Measurements from ENCODE around the gene LRIF1.

DNA sequence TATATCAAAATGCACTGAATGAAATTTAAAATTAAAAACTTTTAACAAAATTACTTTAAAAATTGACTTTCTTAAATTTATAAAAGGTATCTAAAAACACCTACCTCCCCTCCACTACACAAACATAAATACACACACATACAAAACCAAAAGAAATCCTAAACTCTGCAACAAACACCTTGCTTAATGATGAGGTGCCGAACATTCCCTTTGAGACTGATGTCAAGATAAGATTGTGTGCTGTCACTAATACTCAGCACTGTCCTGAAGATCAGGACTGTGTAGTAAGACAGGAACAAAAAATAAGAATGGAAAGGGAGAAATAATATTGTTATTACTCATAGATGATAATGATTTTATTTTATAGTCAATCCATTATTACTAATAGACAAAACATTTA lies 45.7 kb downstream of the LRIF1 start:
- TF ChIP-seq, protein P1, sequence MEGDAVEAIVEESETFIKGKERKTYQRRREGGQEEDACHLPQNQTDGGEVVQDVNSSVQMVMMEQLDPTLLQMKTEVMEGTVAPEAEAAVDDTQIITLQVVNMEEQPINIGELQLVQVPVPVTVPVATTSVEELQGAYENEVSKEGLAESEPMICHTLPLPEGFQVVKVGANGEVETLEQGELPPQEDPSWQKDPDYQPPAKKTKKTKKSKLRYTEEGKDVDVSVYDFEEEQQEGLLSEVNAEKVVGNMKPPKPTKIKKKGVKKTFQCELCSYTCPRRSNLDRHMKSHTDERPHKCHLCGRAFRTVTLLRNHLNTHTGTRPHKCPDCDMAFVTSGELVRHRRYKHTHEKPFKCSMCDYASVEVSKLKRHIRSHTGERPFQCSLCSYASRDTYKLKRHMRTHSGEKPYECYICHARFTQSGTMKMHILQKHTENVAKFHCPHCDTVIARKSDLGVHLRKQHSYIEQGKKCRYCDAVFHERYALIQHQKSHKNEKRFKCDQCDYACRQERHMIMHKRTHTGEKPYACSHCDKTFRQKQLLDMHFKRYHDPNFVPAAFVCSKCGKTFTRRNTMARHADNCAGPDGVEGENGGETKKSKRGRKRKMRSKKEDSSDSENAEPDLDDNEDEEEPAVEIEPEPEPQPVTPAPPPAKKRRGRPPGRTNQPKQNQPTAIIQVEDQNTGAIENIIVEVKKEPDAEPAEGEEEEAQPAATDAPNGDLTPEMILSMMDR (IDR thresholded peaks at IDR 0.05; ENCODE audit: borderline replicate concordance, extremely low read depth, low read length, poor library complexity, severe bottlenecking) = no peak
- TF ChIP-seq EZH2 (IDR thresholded peaks at IDR 0.05; ENCODE audit: borderline replicate concordance, low read depth, low read length, severe bottlenecking) = no peak

Measured in DND-41 (cell line).